GM21390 (cell line): ENCODE results near the gene CRX.
A peak's percentile ranks its signal among the peaks of the same experiment; 100 is the strongest.
"Not testable (repeated sequence)": the region's sequence is repeated elsewhere in the genome, so short reads cannot be mapped to it uniquely, and the experiment has no call there.

ENCODE experiments used
- ATAC-seq: cut with Tn5 transposase; IDR thresholded peaks from one replicate; pipeline ENCODE4 v1.9.1; 2021; ENCODE audit not compliant: unreplicated experiment

The CRX gene

GRCh38 chr19:47821460-47822020, at the start of gene CRX:
CRX (plus strand) TSS chr19:47821937; CDS start chr19:47834444, 12,507 bp downstream.
- no peak for ATAC-seq

GRCh38 chr19:47776568-47776967, 45.2 kb upstream of the CRX start:
- no peak for ATAC-seq

- ATAC-seq: not testable (repeated sequence)
These were observed 44.3 kb upstream of the CRX start for GRCh38 chr19:47777245-47778048.

- ATAC-seq: peak; percentile 79
These were observed 43.4 kb upstream of the CRX start, which contains the start of gene SELENOW for GRCh38 chr19:47778049-47778953. SELENOW (plus strand) TSS chr19:47778703; CDS start chr19:47778786, 83 bp downstream.

- no peak for ATAC-seq
These were observed 42.8 kb upstream of the CRX start for GRCh38 chr19:47778954-47779351.

GRCh38 chr19:47779524-47780214, 42.1 kb upstream of the CRX start:
- no peak for ATAC-seq

GRCh38 chr19:47780215-47780551, 41.6 kb upstream of the CRX start:
- no peak for ATAC-seq

DNA sequence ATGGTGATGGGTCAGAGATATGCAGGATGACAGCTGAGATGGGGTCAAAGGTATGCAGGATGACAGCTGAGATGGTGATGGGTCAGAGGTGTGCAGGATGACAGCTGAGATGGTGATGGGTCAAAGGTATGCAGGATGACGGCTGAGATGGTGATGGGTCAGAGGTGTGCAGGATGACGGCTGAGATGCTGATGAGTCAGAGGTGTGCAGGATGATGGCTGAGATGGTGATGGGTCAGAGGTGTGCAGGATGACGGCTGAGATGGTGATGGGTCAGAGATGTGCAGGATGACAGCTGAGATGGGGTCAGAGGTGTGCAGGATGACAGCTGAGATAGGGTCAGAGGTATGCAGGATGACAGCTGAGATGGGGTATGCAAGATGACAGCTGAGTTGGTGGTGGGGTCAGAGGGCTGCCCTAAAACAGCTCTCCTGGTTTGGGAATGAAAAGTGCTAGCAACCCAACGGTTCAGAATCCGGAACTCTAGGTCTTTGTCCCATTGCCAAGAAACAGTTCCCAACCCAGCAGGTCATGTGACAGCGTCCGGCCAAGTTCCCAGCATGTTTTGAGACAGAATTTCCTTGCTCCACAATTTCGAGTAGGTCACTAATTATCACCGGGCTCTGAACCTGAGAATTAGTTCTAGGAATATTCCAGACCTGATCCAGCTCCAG, 40.0 kb upstream of the CRX start:
- no peak for ATAC-seq

DNA sequence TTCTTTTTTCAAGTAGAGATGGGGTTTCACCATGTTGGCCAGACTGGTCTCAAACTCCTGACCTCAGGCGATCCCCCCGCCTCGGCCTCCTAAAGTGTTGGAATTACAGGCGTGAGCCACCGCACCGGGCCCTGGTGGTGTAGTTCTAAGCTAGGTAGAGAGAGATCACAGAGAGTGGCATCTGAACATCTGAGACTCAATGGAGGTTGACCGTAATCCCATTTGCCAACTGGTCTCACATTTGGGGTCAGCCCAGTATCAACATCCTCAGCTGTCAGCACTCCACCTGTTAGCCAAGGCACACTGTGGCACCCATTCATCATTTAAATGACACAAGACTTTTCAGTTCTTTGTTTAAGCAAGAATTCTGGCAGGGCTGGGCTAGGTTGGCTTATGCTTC, 35.2 kb upstream of the CRX start:
- ATAC-seq: no peak

DNA sequence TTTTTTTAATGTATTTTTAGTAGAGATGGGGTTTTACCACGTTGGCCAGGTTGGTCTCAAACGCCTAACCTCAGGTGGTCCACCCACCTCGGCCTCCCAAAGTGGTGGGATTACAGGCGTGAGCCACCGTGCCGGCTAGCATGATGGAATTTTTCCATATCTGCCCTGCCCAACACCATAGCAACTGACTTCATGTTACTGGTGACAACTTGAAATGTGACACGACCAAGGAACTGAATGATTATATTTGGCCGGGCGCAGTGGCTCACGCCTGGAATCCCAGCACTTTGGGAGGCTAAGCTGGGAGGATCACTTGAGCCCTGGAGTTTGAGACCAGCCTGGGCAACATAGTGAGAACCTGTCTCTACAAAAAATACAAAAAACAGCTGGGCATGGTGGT, 34.4 kb upstream of the CRX start:
- not testable (repeated sequence) for ATAC-seq

DNA sequence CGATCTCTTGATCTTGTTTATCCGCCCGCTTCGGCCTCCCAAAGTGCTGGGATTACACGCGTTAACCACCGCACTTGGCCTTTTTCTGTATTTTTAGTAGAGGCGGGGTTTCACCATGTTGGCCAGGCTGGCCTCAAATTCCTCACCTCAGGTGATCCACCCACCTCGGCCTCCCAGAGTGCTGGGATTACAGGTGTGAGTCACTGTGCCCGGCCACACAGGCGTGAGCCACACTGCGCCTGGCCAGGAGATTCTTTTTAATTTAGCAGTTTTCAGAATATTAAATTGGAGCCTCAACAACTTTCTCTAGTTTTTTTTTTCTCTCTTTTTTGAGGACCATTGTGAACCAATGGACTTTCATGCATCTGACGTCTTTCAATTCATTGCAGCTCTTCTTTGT, 31.9 kb upstream of the CRX start:
- ATAC-seq: not testable (repeated sequence)

GRCh38 chr19:47790398-47790814, 31.3 kb upstream of the CRX start:
- ATAC-seq: no peak

DNA sequence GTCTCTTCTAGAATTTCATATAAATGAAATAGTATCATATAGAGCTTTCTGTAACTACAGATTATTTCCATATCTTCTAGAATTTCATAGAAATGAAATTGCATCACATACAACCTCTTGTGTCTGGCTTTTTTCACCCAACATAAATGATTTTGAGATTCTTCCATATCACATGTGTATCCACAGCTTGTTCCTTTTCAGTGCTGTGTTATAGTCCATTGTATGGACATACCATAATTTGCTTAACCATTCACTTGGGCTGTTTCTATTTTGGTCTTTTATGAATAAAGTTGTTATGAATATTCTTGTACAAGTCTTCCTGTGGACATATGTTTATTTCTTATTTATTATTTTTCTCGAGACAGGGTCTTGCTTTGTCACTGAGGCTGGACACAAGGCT, 29.1 kb upstream of the CRX start:
- ATAC-seq: no peak

DNA sequence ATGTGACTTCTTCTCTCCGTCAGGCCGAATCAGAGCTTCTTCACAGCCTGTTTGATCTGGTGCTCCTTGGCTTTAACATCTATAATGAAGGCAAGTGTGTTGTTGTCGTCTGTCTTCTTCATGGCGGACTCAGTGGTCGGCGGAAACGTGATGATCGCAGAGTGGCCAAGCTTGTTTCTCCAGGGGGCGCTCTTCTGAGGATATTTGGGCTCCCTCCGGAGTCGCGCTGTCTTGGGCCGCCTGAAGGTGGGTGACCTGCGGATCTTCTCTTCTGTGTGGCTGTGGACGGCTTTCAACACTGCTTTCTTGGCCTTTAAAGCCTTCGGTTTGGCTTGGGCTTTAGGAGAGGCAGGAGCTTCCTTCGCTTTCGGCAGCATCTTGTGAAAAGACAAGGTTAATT, 27.2 kb upstream of the CRX start:
- no peak for ATAC-seq

DNA sequence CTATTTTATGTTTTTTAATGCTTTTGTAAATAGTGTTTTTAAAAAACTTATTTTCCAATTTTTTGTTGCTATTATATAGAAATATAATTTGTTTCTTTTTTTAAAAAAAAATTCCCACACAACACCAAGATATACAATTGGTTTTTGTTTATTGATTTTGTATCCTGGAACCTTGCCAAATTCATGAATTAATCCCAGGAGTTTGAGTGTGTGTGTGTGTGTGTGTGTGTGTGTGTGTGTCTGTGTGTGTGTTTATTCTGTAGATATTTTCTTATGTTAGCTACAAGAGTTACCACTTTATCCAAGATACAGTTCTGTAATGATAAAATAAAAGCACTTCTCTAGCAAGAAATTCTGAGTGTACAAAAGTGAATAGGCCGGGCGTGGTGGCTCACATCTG, 25.0 kb upstream of the CRX start:
- no peak for ATAC-seq

DNA sequence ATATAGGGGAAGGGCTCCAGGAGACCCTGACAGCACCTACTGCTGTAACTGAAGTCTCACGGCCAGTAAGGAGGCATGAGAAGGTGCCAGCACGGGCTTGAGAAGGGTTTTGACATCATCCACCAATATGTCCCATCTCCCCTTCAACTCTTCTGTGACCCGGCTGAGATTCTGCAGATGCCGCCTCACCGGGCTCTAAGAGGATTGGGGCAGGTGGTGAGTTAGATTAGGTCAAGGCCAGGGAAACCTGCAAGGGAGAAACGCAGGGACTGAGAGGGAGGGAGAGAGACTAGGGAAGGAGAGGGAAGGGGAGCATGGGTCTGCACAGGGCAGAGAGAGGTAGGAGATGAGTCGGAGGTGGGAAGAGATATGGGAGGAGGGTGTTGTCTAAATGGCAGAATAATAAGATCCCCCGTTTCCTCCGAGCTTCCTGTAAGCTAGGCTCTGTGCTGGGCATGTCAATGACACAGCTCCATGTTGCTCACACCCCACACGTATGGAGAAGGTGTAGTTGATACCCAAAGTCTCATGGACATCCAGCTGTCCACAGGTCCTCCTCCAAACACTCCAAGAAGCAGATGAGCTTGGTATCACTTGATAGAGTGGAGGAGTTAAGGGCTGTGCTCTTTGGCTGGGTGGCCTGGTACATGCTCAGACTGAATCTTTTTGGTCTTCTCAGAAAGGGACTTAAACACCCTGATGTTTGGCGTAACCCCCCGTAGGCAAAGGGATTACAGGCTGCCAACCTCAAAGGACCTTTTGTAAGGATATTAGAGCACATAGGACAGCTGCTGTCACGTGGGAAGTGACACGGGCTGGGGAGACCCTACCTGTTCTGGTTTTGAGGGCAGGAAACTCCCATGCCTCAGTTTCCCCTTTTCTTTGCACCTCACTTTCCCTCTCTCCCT, 23.5 kb upstream of the CRX start:
- ATAC-seq: no peak

GRCh38 chr19:47798904-47799266, 22.9 kb upstream of the CRX start:
- ATAC-seq: no peak

DNA sequence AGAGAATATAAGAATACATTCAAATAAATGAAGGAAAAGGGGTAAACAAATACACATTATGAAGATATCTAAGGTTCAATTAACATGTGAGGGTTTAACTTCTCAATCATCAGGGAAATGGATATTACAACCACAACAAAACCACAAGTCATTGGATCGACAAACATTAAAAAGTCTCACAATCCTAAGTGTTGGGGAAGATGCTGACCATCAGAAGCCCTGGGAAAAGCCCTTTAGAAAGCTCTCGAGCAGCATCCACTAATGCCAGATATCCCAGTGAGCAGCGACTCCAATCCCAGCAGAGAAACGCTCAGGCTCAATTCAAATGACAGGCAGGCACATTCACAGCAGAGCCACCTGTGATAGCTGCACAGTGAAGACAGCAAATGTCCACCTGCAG, 20.5 kb upstream of the CRX start:
- no peak for ATAC-seq

DNA sequence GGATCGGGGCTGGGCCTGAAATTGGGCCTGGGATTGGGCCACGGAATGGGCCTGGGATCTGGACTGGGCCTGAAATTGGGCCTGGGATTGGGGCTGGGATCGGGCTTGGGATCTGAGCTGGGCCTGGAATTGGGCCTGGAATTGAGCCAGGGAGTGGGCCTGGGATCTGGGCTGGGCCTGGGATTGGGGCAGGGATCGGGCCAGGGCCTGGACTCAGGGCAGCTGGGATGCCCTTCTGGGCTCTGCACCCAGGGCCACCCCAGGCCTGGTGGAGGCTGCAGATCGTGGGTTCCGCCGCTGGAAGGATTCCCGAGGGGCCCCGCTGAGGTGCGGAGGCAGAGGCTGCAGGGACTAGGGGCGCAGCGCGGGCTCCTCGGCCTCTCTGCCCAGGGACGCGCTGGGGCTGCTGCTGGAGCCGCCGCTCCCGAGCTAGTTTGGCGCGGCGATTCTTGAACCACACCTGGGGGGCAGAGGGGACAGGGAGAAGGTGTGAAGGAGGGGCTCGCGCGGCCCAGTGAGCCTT, 19.2 kb upstream of the CRX start:
- ATAC-seq: no peak
